Measurements from ENCODE around the gene INAFM2.

- TF ChIP-seq ZSCAN29 (IDR thresholded peaks at IDR 0.05) (no peak), POLR2AphosphoS5 (IDR thresholded peaks at IDR 0.05; ENCODE audit: low read length) (no peak), EZH2 (IDR thresholded peaks at IDR 0.05; ENCODE audit: borderline replicate concordance, control insufficient read depth, low read depth, low read length) (no peak), SIN3A (IDR thresholded peaks at IDR 0.05; ENCODE audit: low read depth, low read length) (no peak), JUNB (IDR thresholded peaks at IDR 0.05) (no peak), RAD21 (IDR thresholded peaks at IDR 0.05; ENCODE audit: insufficient read depth, low read depth, low read length) (no peak), IRF4 (IDR thresholded peaks at IDR 0.05; ENCODE audit: low read depth, low read length) (no peak), SMC3 (IDR thresholded peaks at IDR 0.05; ENCODE audit: borderline replicate concordance, low read length) (no peak), CHD4 (IDR thresholded peaks at IDR 0.05) (no peak), TCF7 (IDR thresholded peaks at IDR 0.05; ENCODE audit: borderline replicate concordance) (no peak)
- TF ChIP-seq, protein P1, sequence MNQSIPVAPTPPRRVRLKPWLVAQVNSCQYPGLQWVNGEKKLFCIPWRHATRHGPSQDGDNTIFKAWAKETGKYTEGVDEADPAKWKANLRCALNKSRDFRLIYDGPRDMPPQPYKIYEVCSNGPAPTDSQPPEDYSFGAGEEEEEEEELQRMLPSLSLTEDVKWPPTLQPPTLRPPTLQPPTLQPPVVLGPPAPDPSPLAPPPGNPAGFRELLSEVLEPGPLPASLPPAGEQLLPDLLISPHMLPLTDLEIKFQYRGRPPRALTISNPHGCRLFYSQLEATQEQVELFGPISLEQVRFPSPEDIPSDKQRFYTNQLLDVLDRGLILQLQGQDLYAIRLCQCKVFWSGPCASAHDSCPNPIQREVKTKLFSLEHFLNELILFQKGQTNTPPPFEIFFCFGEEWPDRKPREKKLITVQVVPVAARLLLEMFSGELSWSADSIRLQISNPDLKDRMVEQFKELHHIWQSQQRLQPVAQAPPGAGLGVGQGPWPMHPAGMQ (IDR thresholded peaks at IDR 0.05; ENCODE audit: borderline replicate concordance), result no peak
- TF ChIP-seq, protein P2, sequence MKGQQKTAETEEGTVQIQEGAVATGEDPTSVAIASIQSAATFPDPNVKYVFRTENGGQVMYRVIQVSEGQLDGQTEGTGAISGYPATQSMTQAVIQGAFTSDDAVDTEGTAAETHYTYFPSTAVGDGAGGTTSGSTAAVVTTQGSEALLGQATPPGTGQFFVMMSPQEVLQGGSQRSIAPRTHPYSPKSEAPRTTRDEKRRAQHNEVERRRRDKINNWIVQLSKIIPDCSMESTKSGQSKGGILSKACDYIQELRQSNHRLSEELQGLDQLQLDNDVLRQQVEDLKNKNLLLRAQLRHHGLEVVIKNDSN (IDR thresholded peaks at IDR 0.05; ENCODE audit: borderline replicate concordance, extremely low read length, insufficient read depth, low read depth, low read length), result no peak
- TF ChIP-seq, protein P3, sequence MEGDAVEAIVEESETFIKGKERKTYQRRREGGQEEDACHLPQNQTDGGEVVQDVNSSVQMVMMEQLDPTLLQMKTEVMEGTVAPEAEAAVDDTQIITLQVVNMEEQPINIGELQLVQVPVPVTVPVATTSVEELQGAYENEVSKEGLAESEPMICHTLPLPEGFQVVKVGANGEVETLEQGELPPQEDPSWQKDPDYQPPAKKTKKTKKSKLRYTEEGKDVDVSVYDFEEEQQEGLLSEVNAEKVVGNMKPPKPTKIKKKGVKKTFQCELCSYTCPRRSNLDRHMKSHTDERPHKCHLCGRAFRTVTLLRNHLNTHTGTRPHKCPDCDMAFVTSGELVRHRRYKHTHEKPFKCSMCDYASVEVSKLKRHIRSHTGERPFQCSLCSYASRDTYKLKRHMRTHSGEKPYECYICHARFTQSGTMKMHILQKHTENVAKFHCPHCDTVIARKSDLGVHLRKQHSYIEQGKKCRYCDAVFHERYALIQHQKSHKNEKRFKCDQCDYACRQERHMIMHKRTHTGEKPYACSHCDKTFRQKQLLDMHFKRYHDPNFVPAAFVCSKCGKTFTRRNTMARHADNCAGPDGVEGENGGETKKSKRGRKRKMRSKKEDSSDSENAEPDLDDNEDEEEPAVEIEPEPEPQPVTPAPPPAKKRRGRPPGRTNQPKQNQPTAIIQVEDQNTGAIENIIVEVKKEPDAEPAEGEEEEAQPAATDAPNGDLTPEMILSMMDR (IDR thresholded peaks at IDR 0.05 in 2 of 3, conservative IDR thresholded peaks at IDR 0.05 in 1 of 3; ENCODE audit: control insufficient read depth in 2 of 3, extremely low read depth in 1 of 3, insufficient read depth in 1 of 3, low read depth in 3 of 3, low read length in 3 of 3), result no peak
Observed at GRCh38 chr15:40348474-40348870, 25.0 kb downstream of the INAFM2 start.
